ACHN (cell line): ENCODE results near the gene HERC3.

Experiments used
- DNase-seq: peaks from one replicate; pipeline ENCODE4 v3.0.0-alpha.2; 2015
- in situ Hi-C: cut with HindIII; loops from 2 replicates; pipeline ENCODE4 v1.10.0; 2017; ENCODE audit warnings: low sequenced_read_pairs, low pct_ligation_motif_present, low pct_unique_long_range_greater_than_20kb

The HERC3 gene

DNA sequence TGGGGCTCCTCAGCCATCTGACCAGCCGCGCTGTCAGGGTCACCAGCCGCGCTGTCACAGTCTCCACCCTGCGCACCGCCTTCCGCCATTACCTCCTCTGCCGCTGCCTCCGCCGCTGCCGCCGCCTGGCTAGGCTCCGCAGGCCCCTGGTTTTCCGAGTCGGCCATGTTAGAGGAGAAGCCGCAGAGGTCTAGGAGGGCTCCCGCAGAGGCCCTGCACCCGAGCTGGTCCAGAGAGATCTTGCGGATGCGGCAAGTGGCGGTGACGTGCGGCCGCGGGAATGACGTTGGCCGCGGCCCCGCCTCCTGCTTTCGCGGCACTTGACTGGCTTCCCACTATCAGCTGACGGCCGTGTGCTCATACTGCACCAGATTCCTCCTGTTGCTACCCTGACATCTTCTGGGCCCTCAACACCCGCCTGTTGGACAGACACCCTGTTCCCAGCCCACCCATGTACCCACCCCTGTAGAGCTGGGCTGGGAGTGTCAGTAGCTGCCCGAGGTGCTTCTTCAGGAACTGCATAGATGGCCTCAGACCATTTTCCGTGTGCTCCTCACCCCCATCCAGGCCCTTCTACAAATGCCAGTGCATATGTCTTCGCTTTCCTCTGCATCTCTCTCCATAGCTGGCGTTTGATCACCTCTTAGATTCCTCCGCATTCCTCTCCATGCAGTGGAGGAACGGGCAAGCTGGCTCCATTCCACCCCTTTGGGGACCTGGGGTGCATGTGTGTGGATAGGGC, 105.5 kb downstream of the HERC3 start, which contains the start of gene NAP1L5:
Gene NAP1L5, minus strand, starts transcription at position 242 of the 742 bp plus-strand sequence. Its CDS starts 75 bp downstream, at position 167.
- in situ Hi-C loops = no loop called here
- no peak for DNase-seq

DNA sequence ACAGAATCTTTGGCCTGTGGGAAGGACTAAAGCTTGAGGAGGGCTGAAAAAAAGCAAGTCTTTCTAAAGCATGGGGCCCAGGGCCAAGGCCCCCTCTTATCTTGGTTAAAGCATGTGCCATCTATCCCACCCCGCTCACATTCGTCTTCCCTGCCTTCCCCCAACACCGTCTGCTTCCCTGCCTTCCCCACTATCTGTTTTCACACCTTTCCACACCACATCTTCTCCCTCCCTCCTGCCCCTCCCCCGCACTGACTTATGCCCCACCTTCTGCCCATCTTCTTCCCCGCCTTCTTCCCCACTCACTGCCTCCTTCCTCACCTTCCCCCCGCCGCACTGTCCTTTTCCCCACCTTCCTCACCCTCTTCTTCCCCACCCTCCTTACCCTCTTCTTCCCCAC, 106.2 kb downstream of the HERC3 start:
- in situ Hi-C loops = no loop called here
- DNase-seq = no peak

DNA sequence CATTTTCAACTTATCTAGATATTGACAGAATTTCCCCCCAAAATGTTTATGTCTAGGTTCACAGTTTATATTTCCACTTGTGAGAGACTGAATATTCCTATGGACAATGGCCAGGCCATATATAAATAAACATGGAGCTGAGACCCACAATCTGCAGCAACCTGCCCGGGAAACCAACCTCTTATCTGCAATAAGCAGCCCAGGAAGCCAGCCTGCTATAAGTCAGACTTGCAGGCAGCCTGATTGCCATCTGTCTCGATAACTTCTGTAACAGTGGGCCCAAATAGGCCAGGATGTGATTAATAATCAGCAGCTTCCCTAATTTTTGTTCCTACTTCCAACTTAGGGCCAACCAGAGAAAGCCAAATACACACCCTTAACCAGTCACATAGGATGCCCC, 110.5 kb downstream of the HERC3 start:
- no peak for DNase-seq
- in situ Hi-C loops = no loop called here

DNA sequence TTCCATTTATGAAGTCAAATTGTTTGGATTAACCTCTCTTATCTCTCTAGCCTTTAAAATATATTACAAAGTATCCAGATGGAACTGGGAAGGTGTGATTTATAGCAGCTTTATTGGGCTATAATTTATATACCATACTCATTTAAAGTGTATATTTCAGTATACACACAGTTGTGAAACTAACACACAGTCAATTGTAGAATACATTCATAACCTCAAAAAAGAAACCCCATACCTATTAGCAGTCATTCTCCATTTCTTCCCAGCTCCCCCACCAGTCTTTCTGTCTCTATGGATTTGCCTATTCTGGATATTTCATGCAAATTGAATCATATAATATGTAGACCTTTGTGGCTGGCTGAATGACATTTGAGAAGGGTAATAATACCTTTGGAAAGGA, 112.9 kb downstream of the HERC3 start:
- in situ Hi-C loops = no loop called here

DNA sequence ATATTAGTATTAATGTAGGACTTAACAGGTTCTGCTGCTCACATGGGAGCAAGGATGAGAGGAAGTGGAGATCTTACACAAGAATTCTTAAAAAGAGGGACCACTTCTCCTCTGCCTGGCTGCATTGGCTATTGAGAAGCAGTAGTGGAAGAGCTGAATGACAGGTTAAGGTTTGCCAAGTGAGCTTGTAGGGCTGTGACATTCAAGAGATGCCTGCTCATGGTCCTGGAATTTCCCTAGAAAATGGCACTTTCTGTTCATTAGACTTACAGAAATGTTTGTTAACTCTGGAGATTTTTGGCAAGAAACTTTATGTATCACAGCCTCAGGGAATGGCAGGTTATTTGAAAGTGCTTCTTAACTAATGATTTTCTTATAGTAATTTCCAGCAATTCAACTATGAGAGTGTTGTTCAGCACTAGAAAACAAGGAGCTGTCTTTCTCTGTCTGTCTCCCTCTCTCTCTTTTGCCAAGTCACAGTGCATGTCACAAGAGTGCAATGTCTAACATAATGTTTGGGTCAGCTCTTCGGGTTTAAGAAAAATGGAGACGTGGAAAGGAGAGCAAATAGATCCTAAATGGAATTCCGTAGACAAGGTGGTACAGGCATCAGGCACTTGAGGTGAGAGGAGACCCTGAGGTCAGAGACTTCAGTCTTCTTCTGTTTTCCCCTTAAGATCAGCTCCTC, 113.7 kb downstream of the HERC3 start:
- DNase-seq = peak; percentile 2
- in situ Hi-C loops = no loop called here

More for the DNA sequence above, 112.9 kb downstream of the HERC3 start:
- no peak for DNase-seq

DNA sequence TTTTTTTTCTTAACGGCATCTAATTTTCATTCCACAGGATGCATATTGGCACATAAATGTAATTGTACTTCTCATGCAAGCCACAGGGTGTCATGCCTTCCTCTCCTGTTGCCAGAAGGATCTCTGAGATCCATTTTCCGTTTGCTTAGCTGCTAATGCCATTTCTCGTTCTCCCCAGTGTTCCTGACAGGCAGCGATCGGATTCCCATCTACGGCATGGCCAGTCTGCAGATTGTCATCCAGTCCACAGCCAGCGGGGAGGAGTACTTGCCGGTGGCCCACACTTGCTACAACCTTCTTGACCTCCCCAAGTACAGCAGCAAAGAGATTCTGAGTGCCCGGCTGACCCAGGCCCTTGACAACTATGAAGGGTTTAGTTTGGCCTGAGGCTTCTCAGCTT, 114.3 kb downstream of the HERC3 start:
- DNase-seq = peak; percentile 72
- in situ Hi-C loops = no loop called here

DNA sequence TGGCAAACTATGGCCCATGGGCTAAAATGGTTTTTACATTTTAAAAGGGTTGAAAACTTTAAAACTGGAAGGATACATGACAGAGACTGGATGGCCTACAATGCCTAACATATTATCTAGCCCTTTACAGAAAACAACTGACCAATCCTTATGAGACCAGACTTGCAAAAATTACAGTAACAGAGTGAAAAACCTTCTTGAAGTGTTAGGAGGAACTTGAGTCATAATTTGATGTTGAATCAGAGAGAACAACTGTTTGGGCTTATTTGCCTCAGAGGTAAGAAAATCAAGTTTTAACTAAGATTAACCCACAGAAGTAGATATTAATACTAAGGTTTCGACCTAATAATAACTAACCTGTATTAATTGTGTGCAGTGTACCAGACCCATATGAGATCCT, 117.7 kb downstream of the HERC3 start:
- in situ Hi-C loops = no loop called here
- DNase-seq = no peak

DNA sequence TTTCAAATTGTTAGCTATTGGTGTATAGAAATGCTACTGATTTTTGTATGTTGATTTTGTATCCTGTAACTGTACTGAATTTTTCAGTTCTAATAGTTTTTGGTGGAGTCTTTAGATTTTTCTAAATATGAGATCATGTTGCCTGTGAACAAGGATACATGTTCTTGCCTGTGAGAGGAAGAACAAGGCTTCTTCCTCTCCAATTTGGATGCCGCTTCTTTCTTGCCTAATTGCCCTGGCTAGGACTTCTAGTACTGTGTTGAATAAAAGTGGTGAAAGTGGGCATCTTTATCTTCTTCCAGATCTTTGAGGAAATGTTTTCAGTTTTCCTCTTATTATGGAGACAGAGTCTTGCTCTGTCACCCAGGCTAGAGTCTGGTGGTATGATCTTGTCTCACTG, 121.5 kb downstream of the HERC3 start:
- DNase-seq = no peak
- in situ Hi-C loops = no loop called here

DNA sequence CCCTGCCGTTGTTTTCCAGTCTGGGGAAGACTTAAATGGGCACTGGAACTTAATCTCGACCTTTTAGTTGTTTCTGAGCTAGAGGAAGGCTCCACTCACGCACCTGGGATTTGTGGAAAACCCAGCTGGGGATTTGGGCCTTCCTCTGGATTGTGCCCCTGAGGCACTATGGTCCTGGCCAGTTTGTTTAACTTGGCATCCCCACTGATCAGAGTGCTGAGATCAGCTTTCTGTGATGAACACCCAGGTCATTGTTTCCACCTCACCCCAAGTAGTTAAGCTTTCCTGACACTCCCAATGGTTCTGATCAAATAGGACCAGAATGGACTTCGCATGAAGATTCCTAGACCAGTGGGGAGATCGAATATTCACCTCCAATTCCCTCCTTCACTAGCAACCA, 125.8 kb downstream of the HERC3 start:
- DNase-seq = no peak
- in situ Hi-C loops = no loop called here

DNA sequence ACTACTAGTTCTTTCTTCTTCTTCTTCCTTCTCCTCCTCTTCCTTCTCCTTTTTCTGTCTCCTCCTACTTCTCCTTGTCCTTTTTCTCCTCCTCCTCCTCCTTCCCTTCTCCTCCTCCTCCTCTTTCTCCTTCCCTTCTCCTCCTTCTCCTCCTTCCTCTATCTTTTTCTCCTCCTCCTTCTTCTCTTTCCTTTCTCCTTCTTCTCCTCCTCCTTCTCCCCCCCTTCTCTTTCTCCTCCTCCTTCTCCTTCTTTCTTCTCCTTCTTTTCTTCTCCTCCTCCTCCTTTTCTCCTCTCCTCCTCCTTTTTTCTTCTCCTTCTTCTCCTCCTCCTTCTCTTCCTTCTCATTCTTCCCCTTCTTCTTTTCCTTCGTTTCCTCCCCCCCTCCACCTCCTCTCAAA, 127.1 kb downstream of the HERC3 start:
- in situ Hi-C loops = no loop called here

DNA sequence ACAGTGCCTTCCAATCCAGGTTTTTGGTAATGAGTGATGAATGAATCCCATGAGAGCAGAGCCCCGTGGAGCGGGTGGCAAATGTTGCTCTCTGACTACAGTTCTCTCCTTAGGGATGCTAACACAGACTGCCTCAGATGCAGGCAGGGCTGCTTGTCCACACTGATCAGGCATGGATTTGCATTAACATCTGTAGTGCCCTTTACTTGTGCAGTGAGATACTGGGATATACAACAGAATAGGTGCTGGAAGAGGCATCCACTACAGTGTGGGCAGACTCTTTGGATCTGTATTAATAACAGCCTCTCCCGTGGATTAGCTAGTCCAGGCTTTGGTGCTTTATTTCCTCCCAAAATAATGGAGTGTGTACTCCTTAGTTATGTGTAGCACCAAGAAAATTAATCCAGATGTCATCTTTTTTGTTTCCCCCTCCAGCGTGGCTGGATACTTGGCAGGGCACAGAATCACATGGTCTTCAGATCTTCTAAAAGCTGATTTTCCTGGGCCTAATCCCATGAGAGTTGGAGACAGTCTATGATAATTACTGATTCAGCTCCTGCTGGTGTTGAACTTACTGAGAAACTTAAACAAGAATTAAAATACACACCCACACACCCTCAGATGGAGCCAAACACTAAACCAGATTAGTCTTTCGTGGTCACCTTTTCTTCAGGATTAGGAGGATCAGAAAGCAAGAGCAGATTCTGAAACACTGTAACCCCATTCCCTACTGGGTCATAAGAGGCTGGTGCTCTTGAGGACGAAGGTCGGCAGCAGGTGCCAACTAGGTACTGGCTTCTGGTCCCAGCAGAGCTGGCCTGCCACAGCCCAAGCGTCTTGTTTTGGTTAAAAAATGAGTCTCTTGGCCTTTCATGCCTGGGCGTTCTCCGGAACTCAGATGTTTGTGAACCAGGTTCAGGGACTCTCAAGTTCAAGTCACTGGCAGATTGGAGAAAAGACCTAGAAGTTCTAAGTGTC, 128.5 kb downstream of the HERC3 start:
- in situ Hi-C loops = no loop called here
- DNase-seq = no peak

More for the DNA sequence above, 127.1 kb downstream of the HERC3 start:
- DNase-seq = no peak

DNA sequence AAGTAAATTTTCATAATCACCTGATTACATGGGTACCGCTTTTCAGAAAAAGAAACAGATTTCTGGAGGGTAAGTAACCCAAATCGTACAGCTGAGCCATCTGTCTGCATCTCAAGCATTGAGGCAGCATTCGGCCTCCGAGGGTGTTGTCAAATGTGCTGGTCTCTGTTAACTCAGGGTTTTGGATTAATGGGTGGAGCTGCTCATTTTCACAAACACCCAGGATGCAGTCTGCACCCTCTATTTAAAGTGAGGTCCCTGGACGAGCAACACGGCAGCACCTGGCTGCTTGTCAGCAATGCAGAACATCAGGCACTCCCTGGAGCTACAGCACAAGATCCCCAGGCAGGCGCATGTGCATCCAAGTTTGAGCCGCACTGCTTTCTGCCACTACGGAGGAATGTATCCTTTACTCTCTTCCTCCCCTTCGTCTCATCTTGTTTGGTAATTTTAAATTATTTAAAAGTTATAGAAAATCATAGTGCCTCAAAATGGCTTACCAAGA, 130.0 kb downstream of the HERC3 start:
- DNase-seq = no peak
- in situ Hi-C loops = no loop called here

DNA sequence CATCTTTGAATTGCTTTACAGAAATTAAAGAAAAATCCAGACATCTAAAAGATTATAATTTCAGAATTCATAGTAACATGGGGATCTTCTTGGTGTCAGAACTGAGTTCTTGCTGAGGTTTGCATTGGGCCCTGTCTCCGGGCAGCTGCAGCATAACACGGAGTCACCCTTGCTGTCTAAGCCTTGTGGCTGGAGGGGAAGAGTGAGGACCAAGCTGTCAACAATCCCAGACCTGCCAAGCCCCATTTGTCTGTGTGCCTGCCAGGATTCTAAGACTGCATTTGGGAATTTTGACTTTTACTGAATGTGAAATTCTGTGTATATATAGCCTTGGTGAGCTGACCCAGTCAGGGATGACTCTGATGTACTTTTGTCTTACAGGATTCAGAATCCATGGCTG, 130.5 kb downstream of the HERC3 start:
- DNase-seq = no peak
- in situ Hi-C loops = no loop called here

DNA sequence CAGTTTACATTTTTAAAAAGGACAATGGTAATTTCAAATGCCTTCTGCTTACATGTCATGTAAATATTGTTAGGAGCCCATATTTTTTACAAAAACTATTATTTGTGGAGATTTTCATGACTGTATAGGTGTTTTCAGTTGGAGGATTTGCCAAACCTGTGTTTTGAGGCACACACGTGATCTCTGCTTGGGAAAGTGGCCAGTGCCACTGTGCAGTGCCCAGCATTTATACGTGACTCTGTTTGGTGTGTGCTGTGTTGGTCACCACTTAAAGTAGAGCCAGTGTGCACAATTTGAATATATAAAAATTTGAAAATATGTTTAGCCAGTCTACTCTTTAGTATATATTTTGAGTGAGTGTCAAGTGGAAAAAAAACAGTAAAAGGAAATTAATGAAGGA, 132.1 kb downstream of the HERC3 start:
- in situ Hi-C loops = no loop called here
- no peak for DNase-seq

DNA sequence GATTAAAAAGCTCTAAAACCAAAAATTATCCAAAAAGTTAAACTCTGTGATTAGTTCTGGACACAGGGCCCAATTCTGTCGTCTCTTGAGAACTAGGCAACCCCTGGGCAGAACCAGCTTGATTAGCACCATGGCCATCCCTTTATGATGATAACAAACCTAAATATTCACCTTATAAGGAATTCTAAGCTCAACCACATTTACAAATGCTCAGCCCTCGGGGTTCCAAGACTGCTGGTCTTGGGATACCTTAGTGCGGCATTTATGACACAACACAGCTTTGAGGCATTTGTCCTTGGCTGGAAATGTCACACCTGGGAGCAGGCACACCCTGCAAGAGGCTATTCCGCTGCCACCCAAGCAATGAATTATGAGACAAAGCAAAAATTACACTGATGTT, 132.9 kb downstream of the HERC3 start:
- DNase-seq = no peak
- in situ Hi-C loops = no loop called here

DNA sequence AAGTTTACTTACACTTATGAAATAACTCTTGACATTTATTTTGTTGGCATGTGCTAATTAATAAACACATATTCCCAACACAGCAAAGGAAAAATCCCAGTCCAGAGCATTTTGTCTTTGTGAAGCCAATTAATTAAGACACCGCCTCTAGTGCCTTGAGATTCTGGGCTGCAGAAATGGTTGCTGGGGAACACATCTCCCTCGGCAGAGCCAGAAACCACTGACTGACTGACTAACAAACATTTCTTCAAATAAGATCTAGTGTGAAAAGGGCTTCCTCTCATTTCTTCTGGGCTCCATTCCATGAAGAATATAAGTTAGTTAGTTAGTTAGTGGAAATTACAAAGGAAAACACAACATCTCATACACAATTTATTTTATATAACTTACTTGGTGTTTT, 133.7 kb downstream of the HERC3 start:
- no peak for DNase-seq
- in situ Hi-C loops = no loop called here

DNA sequence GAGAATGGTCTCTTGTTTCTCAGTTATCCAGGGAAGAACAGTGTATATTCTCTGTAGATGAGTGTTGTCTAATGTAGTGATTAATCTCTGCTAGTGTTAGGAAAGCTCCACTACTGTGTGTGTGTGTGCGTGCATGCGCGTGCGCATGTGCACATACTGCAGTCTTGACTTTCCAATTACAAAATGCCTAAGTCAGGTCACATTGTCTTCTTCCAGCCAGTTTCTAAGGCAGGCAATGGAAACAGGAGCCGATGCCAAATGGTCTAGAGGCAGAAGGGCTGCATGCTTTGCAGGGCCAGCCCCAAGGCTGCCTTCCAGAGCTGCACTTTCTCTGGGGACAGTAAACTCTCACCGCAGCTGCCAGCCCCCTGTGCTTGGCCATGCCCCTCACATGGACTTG, 135.9 kb downstream of the HERC3 start:
- in situ Hi-C loops = no loop called here
- no peak for DNase-seq

DNA sequence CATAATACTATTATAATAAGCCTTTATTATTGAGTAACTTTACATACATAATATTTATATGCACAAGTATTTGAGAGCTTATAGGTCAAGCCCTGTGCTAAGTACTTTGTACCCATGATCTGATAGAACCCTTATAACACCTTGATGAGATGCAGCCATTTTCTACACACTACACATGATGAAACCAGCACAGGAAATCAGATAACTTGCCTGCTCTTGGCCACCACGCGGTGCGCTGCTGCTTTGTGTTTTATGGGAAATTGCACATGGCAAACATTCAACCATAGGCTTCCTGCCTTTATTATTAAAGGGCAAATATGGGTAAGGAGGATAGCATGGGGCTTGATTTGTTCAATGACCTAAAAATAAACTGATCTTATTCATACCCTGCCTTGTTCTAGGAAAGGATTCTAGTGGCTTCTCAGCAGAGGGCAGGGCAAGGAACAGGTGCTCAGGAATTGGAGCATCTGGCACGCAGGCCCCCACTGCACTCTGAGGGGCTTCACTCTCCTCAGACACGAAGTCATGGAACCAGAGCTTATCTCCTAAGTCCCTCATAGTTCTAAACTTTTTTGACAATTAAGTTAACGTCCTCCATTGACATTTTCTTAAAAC, 137.0 kb downstream of the HERC3 start:
- in situ Hi-C loops = no loop called here
- DNase-seq = no peak
